B cell (primary cell): ENCODE data around the gene TMEM108. TPM values are rescaled to one million over a fixed set of nuclear protein-coding genes. Genes with fewer than 3 reads are reported as not detected.

Experiments used
- ATAC-seq: fragments of 200-7000 bp; cut with Tn5 transposase; one replicate; pipeline ENCODE4 v1.10.0; 2021; ENCODE audit warnings: low read depth, mild to moderate bottlenecking, moderate number of reproducible peaks, moderate library complexity
- CTCF ChIA-PET: fragments of 350-600 bp; sonication (Branson Sonifier 250); formaldehyde crosslinking; loops from one replicate; lab custom pipeline; 2021; ENCODE audit warnings: antibody characterized with exemption, inconsistent platforms; lab: Charles Lee
- POLR2A ChIA-PET: fragments of 350-600 bp; sonication (Branson Sonifier 250); formaldehyde crosslinking; loops from one replicate; lab custom pipeline; 2021; ENCODE audit warnings: antibody characterized with exemption; lab: Charles Lee
- DNase-seq: peaks from one replicate; pipeline ENCODE4 v3.0.0; 2013
- H2AFZ ChIP-seq: 2 replicates; pipeline ENCODE4 v1.6.1; 2012; ENCODE audit warnings: mild to moderate bottlenecking, low read depth, low read length; ENCODE audit not compliant: insufficient read depth, poor library complexity, severe bottlenecking
- H3K27ac ChIP-seq, 2 donors: 1 replicate in 1 of 2; 2 replicates in 1 of 2; pipeline ENCODE4 v1.5.1; 2012 to 2013; ENCODE audit warnings: low read length in 2 of 2, mild to moderate bottlenecking in 2 of 2, moderate library complexity in 1 of 2
- H3K27me3 ChIP-seq, 4 experiments: fragments of 200-600 bp in 1 of 4; sonication (generic) in 1 of 4; replicated peaks in 1 of 4; 1 replicate in 2 of 4; 2 replicates in 2 of 4; pipeline versions ENCODE4 v1.6.1 to v1.7.0; 2013 to 2016; ENCODE audit warnings: low read length in 3 of 4, mild to moderate bottlenecking in 2 of 4, mixed read lengths in 1 of 4, moderate library complexity in 1 of 4; ENCODE audit not compliant: insufficient read depth in 4 of 4, control insufficient read depth in 3 of 4; ENCODE audit errors: control extremely low read depth in 1 of 4
- H3K36me3 ChIP-seq, 2 experiments: replicated peaks in 1 of 2; 1 replicate in 1 of 2; 2 replicates in 1 of 2; pipeline versions ENCODE4 v1.6.1 to v1.7.1; 2013; ENCODE audit warnings: low read length in 1 of 2; ENCODE audit not compliant: insufficient read depth in 2 of 2, control insufficient read depth in 1 of 2; ENCODE audit errors: control extremely low read depth in 1 of 2, extremely low read depth in 1 of 2
- H3K4me1 ChIP-seq, 2 donors: fragments of 200-600 bp in 1 of 2; sonication (generic) in 1 of 2; 1 replicate in 1 of 2; 2 replicates in 1 of 2; pipeline versions ENCODE4 v1.5.1 to v1.6.1; 2013 to 2017; ENCODE audit warnings: low read length in 2 of 2; ENCODE audit not compliant: control insufficient read depth in 2 of 2, insufficient read depth in 2 of 2
- H3K4me2 ChIP-seq: replicated peaks from 2 replicates; pipeline ENCODE3; 2012; ENCODE audit warnings: mild to moderate bottlenecking, low read depth, low read length; ENCODE audit not compliant: poor library complexity, severe bottlenecking
- H3K4me3 ChIP-seq, 5 experiments: fragments of 200-600 bp in 1 of 5; sonication (generic) in 1 of 5; 1 replicate in 3 of 5; 2 replicates in 2 of 5; pipeline versions ENCODE4 v1.5.1 to v1.7.0; 2011 to 2016; ENCODE audit warnings: low read length in 4 of 5, mild to moderate bottlenecking in 4 of 5, low read depth in 2 of 5, control low read depth in 1 of 5, moderate library complexity in 1 of 5; ENCODE audit not compliant: insufficient read depth in 1 of 5; ENCODE audit errors: control extremely low read depth in 1 of 5, extremely low read depth in 1 of 5
- H3K79me2 ChIP-seq: fragments of 200-600 bp; sonication (generic); one replicate; pipeline ENCODE4 v1.6.0; 2016; ENCODE audit warnings: low read length; ENCODE audit not compliant: control insufficient read depth, insufficient read depth
- H3K9ac ChIP-seq: fragments of 200-600 bp; sonication (generic); 2 replicates; pipeline ENCODE4 v1.6.1; 2017; ENCODE audit warnings: mild to moderate bottlenecking, low read length, moderate library complexity
- H3K9me3 ChIP-seq, 3 donors: one replicate each; pipeline versions ENCODE4 v1.6.1 to v1.7.1; 2013; ENCODE audit warnings: low read length in 2 of 3; ENCODE audit not compliant: control insufficient read depth in 2 of 3, insufficient read depth in 1 of 3; ENCODE audit errors: control extremely low read depth in 1 of 3
- H4K20me1 ChIP-seq: 2 replicates; pipeline ENCODE4 v1.6.0; 2012; ENCODE audit warnings: mild to moderate bottlenecking, low read length; ENCODE audit not compliant: insufficient read depth, control insufficient read depth, poor library complexity, severe bottlenecking
- H3K27ac Mint-ChIP-seq: one replicate; pipeline ENCODE4 v1.8.0; 2021; ENCODE audit warnings: mixed read lengths
- H3K27me3 Mint-ChIP-seq: one replicate; pipeline ENCODE4 v1.8.0; 2021; ENCODE audit warnings: mixed read lengths
- H3K4me1 Mint-ChIP-seq: one replicate; pipeline ENCODE4 v1.8.0; 2021; ENCODE audit warnings: mixed read lengths
- H3K4me3 Mint-ChIP-seq: one replicate; pipeline ENCODE4 v1.8.0; 2021; ENCODE audit warnings: mixed read lengths
- H3K9me3 Mint-ChIP-seq: one replicate; pipeline ENCODE4 v1.8.0; 2022; ENCODE audit warnings: mixed read lengths; ENCODE audit not compliant: insufficient read depth
- EZH2 ChIP-seq: IDR thresholded peaks from 2 replicates; pipeline ENCODE4 v1.6.1; 2012; ENCODE audit warnings: borderline replicate concordance, low read depth, mild to moderate bottlenecking, moderate library complexity, low read length; ENCODE audit not compliant: insufficient read depth, poor library complexity, severe bottlenecking
- WGBS: methylation state at CpG from one replicate; pipeline ENCODE4 v1.1.5; 2013; ENCODE audit warnings: missing lambda C conversion rate; ENCODE audit not compliant: insufficient coverage; 5-methylcytosine and 5-hydroxymethylcytosine counted together
- intact Hi-C: fragments of 100-400 bp; cut with micrococcal nuclease; formaldehyde crosslinking; loops from one replicate; pipeline ENCODE4 v1.10.0; 2022
- polyA plus RNA-seq: library from polyadenylated mRNA; depleted of rRNA; stranded (reverse); fragments of >200 nt; gene quantifications from 2 replicates; pipeline ENCODE4 v1.2.3, GENCODE V29; 2012
- total RNA-seq, 2 donors: library from RNA; stranded (reverse); fragments of 120-200 nt in 1 of 2; gene quantifications; 1 replicate in 1 of 2; 2 replicates in 1 of 2; pipeline versions ENCODE4 v1.2.3 to v1.2.4, GENCODE V29; 2013 to 2022
- TF ChIP-seq, protein P1 (sequence below): fragments of 200-600 bp; IDR thresholded peaks from one replicate; pipeline ENCODE4 v1.8.0; 2022; ENCODE audit warnings: antibody characterized with exemption, mild to moderate bottlenecking

TMEM108 gene
- total and polyA plus RNA-seq, 2 donors (not counting 1 experiment from before 2014, with no cell fraction given) = not detected

GRCh38 chr3:133374708-133375402, 336.7 kb downstream of the TMEM108 start:
- ATAC-seq = no peak
- DNase-seq = no peak
- intact Hi-C loops = no loop called here
- ChIA-PET POLR2A (no interaction called here), CTCF (interaction anchor here (1.0 kb wide), 1 partner anchor 9 kb away, joined by 4 read pairs; no protein-coding TSS in a partner anchor)
- Histone ChIP-seq H3K9me3 (no peaks in the 10 kb centered on the region), H3K4me3 (no peak overlapping the region), H2AFZ (no peak overlapping the region), H3K4me2 (no peak overlapping the region), H3K79me2 (no peaks in the 10 kb centered on the region), H4K20me1 (no peaks in the 10 kb centered on the region), H3K27me3 (peaks cover 0 to 9% (median 0%) of the 10 kb centered on the region in 4 experiments), H3K27ac (no peak overlapping the region), H3K4me1 (no peaks in the 10 kb centered on the region), H3K36me3 (no peaks in the 10 kb centered on the region), H3K9ac (no peak overlapping the region)
- H3K4me3 Mint-ChIP-seq = no peak overlapping the region
- no peak overlapping the region for H3K27ac Mint-ChIP-seq
- no CpG with 5 or more reads among the region's 4 CpGs for WGBS
- no peaks in the 10 kb centered on the region for H3K4me1 Mint-ChIP-seq
- H3K27me3 Mint-ChIP-seq = peaks cover 9% of the 10 kb centered on the region
- TF ChIP-seq EZH2 = no peak
- TF ChIP-seq, protein P1, sequence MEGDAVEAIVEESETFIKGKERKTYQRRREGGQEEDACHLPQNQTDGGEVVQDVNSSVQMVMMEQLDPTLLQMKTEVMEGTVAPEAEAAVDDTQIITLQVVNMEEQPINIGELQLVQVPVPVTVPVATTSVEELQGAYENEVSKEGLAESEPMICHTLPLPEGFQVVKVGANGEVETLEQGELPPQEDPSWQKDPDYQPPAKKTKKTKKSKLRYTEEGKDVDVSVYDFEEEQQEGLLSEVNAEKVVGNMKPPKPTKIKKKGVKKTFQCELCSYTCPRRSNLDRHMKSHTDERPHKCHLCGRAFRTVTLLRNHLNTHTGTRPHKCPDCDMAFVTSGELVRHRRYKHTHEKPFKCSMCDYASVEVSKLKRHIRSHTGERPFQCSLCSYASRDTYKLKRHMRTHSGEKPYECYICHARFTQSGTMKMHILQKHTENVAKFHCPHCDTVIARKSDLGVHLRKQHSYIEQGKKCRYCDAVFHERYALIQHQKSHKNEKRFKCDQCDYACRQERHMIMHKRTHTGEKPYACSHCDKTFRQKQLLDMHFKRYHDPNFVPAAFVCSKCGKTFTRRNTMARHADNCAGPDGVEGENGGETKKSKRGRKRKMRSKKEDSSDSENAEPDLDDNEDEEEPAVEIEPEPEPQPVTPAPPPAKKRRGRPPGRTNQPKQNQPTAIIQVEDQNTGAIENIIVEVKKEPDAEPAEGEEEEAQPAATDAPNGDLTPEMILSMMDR = no peak
- no peaks in the 10 kb centered on the region for H3K9me3 Mint-ChIP-seq

DNA sequence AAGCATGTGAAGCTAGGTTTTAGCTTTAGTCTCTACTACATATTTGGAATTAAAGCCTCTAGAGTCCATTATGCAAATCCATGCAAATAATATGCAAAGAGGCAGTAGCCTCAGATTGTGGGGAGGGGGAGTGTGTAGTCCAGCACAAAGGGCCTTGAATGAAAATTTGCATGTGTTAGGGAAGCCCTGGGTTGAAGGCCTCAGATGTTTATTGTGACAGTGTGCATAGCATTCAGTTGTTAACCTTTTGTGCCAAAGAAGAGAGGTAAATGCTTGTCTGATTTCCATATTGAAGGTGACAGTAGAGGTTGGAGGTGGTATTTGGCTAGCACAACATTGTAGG, 337.2 kb downstream of the TMEM108 start:
- Histone ChIP-seq H3K9me3 (no peaks in the 10 kb centered on the region), H2AFZ (no peak overlapping the region), H3K79me2 (no peaks in the 10 kb centered on the region), H3K27me3 (peaks cover 0 to 9% (median 0%) of the 10 kb centered on the region in 4 experiments), H3K4me3 (no peak overlapping the region), H3K9ac (no peak overlapping the region), H3K4me2 (no peak overlapping the region), H3K27ac (no peak overlapping the region), H3K36me3 (no peaks in the 10 kb centered on the region), H4K20me1 (no peaks in the 10 kb centered on the region), H3K4me1 (no peaks in the 10 kb centered on the region)
- CTCF ChIA-PET = interaction anchor here (1.0 kb wide), 1 partner anchor 10 kb away, joined by 4 read pairs; no protein-coding TSS in a partner anchor
- intact Hi-C loops = no loop called here
- TF ChIP-seq, protein P1 = no peak
- no peak for TF ChIP-seq EZH2
- Mint-ChIP-seq H3K27ac (no peak overlapping the region), H3K4me1 (no peaks in the 10 kb centered on the region), H3K4me3 (no peak overlapping the region), H3K27me3 (peaks cover 5% of the 10 kb centered on the region), H3K9me3 (no peaks in the 10 kb centered on the region)
- POLR2A ChIA-PET = no interaction called here
- no peak for DNase-seq
- no peak for ATAC-seq
